ENCODE measurements around the gene IL12RB1.
"Not testable (repeated sequence)": the region's sequence is repeated elsewhere in the genome, so short reads cannot be mapped to it uniquely, and the experiment has no call there.

Gene IL12RB1

DNA sequence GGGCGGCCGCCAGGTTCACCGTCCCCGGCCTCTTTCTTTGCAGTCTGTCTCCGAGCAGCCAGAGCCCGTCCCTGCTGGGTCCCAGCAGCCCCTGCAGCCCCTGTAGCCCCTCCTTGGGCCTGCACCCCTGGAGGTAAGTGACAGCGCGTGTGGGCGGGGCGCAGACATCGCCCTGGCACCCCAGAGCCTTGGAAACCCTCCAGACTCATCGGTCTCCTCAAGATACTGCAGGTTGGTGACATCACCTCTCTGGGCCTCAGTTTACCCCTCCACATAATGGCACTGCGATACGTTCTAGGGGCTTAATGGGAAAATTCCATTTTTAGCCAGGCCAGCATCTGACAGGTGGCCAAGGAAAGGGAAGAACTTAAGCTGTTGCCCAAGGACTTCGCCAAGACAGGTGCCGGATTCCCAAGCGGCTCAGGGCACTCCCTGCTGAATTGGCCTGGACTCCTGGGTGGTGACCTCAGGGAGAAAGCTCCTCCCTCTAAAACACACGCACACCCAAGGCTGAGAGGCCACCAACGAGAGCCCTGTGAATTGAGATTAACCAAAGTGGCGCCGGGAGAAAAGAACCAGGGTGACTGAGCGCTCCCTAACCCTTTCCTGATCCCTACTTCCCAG is 24.0 kb upstream of the IL12RB1 start:
- no peak for DNase-seq (ENCODE audit: low spot score)

DNA sequence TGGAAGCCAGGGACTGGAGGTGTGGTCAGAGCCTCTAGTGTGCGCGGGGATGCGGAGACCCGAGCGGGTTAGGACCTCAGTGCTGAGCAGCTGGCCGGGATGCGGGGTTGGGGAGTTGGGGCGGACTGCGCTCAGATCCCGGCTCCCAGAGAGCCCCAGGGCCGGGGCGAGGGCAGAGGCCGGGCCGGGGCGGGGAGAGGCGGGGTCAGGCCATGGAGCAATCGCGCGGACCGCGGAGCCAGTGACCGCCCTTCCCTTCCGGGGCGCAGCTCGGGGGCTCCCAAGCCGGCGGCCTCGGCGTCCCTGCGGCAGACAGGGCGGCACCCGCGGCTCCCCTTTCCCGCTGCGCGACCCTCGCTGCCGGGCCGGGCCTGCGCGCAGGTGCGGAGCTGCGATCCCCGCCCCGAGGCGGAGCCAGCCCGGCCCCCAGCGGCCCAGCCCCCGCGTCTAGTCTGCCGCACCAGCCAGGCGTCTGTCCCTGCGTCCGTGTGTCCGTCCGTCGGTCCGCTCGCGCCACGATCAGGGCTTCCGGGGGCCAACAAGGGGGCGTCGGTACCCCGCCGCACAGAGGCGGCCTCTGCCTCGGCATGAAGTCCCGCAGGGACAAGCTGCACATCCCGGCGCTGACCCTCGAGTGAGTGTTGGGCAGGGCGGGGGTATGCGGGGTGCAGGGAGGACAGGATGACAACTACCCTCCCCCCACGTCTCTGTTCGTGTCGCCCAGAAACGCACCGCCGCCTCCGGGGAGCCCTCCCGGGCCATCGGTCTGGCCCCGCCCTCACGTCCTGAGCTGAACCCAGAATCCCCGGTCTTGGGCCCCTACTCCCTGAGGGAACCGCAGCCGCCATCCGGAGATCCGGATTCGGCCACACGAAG is 23.2 kb upstream of the IL12RB1 start:
- DNase-seq (ENCODE audit: low spot score) = peak; percentile 75

DNA sequence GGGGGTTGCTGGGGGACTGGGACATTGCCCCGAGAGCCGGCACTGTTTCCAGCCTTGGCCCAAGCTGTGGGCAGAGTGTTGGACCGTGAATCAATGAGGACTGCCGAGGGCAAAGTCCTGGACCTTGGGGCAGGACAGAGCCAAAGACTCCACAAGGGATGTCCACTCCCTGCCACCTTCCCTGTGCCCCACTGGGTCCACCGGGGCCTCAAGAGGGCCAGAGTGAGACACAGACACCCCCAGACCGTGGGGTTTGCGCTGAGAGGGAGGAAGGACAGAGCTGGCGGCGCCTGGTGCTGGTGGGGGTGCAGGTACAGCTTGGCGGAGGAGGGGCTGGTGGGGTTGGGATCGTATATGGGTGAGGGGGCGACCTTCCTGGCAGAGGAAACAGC is 22.6 kb upstream of the IL12RB1 start:
- DNase-seq (ENCODE audit: low spot score) = no peak

DNA sequence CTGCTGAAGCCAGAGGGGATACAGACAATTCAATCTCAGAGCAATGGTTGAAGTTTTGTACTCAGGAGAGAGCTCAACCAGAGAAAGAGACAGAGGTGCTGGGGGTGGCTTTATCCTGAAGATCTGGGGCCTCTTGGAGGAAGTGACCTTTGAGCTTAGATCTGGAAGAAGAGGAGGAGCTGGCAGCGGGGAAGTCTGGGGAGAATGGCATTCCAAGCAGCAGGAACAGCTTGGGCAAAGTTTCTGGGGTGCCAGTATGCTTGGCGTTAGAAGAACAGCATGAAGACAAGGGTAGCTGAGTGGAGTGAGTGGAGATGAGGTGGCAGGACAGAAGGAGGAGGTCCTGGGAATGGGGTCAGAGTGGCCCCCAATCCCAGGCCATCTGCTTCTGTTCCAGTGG is 22.2 kb upstream of the IL12RB1 start:
- no peak for DNase-seq (ENCODE audit: low spot score)

DNA sequence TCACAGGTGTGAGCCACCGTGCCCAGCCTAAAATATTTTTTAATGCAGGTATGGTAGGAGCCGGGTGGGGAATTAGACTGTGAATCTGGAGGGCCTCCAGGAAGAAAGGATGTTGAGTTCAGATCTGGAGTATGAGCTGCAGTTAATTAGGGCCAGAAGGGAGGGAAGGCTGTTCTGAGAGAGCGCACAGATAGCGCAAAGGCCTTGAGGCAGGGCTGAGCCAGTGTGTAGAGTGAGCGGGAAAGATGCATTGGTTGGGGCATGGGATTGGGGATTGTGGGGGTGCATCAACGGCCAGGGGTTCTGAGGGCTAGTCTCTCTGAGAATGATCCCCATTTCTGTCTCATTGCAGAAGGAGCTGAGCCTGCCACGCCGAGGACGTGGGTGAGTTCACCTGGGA is 20.5 kb upstream of the IL12RB1 start:
- DNase-seq (ENCODE audit: low spot score) = no peak

DNA sequence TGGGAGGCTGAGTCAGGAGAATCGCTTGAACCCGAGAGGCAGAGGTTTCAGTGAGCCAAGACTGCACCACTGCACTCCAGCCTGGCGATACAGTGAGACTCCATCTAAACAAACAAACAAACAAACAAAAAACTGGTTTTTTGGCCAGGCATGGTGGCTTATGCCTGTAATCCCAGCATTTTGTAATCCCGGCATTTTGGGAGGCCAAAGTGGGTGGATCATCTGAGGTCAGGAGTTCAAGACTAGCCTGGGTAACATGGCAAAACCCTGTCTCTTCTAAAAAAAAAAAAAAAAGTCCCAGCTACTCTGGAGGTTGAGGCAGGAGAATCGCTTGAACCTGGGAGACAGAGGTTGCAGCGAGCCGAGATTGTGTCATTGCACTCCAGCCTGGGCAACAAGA is 18.5 kb upstream of the IL12RB1 start:
- DNase-seq (ENCODE audit: low spot score) = not testable (repeated sequence)

DNA sequence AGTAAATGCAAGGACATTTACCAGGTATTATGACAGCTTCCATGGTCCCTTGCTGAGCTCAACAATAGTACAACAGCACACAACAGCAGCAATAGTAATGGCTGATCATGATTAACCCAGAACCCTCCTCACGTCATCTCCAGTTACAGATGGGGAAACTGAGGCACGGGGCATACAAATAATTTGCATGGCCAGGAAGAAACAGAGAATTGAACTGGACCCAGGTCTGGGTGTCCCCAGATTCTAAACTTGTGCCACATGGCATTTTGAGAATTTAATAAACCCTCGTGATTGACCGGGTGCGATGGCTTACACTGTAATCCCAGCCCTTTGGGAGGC is 18.0 kb upstream of the IL12RB1 start:
- no peak for DNase-seq (ENCODE audit: low spot score)

DNA sequence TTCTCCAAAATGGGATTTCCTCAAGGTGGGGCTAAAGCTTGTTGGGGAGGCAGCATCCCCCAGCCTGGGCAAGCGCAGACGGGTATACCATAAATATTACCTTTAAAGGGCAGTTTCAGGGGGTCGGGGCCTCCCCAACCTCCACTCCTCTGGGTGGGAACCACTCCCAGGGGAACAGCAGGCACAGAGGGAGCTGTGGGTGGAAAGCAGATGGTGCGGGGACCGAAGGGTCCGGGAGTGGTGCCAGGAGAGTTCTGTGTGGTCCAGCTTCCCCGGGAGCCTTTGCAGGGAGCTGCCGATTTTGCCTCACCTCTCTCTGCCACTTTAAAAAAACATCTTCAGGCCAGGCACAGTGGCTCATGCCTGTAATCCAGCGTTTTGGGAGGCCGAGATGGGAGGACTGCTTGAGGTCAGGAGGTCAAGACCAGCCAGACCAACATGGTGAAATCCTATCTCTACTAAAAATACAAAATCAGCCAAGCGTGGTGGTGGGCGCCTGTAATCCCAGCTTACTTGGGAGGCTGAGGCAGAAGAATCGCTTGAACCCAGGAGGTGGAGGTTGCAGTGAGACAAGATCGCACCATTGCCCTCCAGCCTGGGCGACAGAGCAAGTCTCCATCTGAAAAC is 16.3 kb upstream of the IL12RB1 start:
- DNase-seq (ENCODE audit: low spot score) = no peak

DNA sequence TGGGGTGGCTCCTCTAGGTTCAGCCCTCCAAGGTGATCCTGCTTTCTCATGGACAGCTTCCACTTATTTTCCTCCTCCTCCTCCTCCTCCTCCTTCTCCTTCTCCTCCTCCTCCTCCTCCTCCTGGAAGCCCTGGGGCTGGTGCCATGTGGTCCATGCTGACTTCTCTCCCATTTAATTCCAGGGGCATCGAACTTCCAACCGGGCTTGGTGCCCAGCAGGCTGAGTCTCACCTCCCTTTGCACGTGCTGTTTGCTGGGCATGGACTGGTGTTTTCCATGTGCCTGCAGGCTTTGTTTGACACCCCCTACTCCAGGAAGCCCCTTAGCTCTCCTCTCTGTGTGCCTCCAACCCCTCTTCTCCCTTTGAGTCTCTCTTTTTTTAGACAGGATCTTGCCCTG is 14.5 kb upstream of the IL12RB1 start:
- DNase-seq (ENCODE audit: low spot score) = no peak

DNA sequence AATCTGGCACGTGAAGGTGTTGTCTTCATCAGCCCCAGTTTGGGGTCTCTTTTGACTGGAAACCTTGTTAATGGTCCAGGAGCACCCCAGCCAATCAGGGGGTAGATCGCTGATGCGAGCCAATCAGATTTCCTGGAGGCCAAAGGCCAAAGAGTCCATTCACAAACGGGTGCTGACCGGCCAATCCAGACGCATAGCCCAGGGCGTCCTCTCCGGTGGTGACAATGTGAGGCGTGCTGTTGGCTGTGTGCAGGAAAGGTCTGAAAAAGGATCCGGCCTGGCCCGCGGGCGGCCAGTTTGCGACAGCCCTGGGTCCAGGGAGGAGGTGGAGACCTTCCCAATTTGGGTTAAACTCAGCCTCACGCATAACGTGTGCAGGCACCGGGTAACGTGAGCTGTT is 14.0 kb upstream of the IL12RB1 start:
- no peak for DNase-seq (ENCODE audit: low spot score)

DNA sequence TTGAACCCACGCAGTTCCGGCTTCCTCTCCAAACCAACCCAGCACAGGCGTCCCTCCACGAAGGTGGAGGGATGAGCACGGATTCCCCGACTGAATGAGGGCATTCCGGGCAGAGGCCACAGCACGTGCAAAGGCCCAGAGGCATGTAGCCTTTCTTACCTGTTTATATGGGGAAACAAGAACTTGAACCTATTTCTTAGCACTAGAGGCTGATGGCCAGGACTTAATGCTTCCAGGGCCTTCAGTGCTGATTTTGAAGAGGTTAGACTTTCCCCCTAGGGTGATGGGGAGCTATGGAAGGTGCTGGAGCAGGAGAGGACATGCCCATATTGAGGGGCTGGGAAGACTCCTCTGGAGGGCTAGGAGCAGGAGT is 12.9 kb upstream of the IL12RB1 start:
- DNase-seq (ENCODE audit: low spot score) = no peak

DNA sequence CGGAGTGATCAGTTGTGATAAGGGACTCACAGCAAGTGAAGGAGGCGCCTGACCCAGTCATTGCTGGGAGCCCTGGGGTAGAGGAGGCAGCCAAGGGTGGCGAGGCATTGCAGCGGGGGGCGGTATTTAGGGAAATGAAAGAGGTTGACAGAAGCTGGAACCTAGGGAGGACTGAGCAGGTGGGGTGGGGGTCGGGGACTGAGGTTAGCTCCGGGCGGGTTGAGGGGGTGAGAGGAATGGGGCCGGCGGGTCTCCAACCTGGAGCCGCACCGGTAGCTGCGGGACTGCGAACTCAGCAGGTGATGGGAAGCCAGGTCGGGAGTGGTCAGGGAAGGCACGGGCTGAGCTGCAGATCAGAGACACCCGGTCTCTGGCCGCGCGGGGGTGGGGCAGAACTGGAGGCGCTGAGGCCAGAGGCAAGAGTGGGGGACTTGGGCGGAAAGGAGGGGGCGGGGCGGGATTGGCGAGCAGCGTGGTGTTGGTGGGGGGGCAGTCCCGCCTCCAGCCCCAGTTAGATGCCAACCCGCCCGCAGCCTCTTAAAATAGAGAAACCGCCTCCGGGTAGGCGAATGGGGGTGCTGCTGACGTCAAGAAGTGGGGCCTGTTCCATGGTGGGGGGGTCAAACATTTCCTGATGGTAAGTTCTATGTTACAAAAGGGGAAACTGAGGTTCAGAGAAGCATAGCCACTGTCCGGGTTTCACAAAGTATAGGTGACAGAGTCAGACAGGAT is 12.3 kb upstream of the IL12RB1 start:
- DNase-seq (ENCODE audit: low spot score) = no peak

DNA sequence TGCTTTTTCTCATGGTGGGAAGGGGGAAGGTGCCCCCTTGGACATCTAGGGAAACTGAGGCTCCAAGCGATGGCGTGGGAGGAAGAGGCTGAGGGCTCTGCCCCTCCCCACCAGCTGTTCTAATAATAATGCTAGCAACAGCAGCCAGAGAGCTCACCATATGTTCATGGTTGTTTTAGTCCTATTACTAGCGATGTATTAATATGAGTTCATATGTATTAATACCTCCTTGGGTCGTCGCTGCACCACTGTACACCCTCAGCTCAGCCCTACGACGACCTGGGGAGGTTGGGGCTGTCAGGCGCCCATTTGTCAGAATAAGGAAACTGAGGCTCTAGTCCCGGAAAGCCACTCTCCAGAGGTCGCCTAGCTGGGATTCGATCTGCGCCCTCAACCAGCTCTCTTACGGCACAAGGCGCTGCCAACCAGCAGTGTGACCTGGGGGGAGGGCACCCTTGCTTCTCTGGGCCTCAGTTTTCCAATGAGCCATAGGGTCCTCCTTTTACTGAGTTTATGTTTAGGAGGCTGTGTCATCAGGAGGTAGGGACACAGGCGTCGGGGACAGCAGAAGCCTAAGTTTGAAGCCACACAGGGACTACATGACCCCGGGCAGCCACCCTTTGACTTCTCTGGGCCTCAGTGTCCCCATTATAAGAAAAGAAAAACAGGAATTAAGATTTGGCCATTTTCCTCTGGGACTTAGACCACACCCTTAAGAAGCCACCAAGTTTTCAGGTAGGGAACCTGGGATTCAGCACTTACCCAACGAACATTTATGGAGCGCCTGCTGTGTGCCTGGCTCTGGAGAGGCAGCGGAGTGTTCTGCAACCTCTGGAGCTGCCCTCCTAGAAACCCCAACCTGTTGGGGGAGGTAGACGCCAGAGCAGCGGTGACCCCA is 11.5 kb upstream of the IL12RB1 start:
- DNase-seq (ENCODE audit: low spot score) = no peak

DNA sequence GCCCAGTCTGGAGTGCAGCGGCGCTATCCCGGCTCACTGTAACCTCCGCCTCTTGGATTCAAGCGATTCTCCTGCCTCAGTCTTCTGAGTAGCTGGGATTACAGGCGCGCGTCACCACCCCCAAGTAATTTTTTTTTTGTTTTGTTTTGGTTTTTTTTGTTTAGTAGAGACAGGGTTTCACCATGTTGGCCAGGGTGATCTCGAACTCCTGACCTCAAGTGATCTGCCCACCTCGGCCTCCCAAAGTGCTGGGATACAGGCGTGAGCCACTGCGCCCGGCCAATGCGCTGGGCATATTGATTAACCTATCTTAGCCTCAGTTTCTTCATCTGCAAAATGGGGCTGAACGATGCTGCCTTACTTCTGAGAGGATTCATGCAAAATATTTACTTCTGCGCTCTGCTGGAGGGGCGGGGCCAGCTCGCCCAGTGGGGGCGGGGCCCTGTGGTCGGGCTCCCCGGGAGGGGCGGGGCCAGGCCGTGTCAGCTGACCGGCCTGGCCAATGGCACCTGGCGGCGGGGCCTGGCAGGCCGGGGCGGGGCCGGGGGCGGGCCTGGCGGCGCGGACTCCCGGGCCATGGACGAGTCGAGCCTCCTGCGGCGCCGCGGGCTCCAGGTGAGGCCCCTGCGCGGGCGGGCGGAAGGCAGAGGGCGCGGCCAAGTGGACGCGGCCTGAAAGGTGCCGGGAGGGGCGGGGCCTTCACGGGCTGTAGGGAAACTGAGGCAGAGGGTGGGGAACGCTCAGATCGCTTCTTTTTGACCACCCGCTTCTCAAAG is 10.7 kb upstream of the IL12RB1 start, which contains the start of gene MAST3:
TSS of gene MAST3 (plus strand) at position 562 of the 776 bp plus-strand sequence. CDS start at position 577, 15 bp downstream.
- DNase-seq (ENCODE audit: low spot score) = peak; percentile 99

DNA sequence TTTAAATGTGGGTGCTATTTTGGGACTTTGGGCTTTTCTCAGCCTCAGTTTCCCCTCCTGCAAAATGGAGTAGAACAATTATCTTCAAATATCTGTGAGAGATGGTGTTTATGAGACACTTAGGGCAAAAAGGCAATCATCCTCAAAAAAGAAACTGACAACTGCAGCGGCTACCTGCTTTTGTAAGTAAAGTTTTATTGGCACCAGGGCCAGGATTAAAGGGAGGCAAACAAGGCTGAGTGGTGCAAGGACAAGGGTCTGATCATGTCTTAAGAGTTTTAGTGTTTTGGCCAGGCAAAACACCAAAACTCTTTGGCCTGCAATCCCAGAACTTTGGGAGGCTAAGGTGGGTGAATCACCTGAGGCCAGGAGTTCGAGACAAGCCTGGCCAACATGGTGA is 9.5 kb upstream of the IL12RB1 start:
- no peak for DNase-seq (ENCODE audit: low spot score)

DNA sequence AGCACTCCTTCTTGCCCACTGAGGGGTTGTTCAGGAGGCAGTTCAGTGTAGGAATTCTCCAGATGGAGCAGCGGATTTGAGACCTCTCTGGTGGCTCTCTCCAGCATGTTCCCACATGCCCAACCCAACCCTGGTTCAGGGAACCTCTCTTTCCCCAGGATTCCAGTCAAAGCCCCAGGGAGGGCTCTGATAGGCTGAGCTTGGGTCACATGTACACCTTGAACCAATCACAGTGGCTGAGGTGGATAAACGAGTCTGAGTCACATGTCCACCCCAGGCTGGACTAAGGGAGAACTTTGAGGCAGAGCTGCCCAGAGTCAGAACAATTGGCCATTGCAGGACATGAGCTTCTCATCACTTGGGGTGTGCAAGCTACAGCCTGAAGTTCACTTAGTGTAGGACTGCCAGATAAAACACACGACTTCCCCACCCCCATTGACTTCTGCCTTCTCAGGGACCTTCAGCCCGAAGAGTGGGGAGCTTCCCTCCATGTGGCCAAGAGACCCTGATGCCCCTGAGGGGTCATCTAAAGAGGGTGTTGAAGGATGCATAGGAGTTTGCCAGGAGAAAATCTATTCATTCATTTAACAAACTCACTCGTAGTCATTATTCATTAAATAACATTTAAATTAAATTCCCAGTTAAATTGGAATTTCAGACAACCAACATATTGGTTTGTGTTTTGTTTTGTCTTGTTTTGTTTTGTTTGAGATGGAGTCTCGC is 6.9 kb upstream of the IL12RB1 start:
- DNase-seq (ENCODE audit: low spot score) = peak; percentile 45

DNA sequence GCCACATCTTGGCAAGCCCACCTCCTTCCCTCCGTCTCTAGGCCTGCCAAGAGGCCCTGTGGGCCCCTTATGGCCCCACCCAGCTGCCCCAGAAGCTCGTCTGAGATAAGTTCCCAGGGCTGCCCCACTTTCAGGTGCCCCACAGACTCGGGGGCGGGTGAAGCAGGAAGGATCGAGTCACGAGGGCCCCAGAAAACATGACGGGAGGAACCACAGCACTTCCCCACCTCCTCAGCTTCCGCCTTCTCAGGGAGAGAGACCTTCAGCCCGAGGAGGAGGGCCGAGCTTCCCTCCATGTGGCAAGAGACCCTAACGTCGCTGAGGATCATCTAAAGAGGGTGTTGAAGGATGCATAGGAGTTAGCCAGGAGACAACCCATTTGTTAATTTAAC is 4.5 kb upstream of the IL12RB1 start:
- DNase-seq (ENCODE audit: low spot score) = no peak

DNA sequence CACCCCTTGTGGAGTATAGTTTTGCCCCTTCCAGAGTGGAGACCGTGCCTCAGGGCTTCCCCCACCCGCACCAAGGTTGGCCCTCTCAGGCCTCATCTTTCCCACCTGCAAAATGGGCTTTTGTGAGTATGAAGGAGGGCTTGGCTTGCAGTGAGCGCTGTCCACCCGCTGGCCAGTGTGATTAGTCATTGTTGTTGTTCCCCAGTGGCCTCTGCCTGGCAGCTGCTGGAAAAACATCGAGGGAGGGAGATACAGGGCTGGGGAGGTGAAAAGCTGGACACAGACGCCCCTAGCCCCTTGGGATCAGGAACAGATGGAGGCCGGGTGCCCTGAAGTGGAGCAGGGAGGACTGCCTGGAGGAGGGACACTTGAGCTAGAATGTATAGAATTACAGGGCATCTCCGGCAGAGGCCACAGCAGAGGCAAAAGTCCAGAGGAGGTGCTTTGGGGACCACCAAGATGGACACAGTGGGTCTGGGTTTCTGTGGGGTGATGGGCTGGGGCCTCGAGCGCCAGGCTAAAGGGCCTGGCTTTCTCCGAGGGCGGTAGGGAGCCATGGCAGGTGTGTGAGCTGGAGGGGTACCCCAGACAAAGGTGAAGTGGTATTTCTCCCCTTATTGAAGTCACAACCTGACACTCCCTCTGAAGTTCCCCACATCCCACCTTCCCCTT is 3.9 kb upstream of the IL12RB1 start:
- DNase-seq (ENCODE audit: low spot score) = peak; percentile 42

DNA sequence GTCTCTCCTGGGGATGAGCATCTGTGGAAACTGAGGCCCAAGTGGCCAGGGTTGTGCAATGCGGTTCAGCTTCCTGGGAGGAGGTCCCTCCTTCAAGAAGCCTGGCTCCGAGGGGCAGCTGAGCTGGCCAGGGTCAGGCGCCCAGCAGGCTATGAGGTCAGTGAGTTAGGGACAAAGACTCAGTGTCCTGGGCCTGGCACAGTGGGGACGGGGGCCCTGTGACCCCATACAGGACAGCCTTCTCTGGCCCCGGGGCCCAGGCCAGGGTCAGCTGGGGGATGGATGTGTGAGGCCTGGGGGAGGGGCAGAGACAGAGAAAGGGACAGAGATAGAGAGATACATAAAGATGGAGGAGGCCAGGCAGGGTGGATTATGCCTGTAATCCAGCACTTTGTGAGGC is 3.0 kb upstream of the IL12RB1 start:
- DNase-seq (ENCODE audit: low spot score) = no peak

All from AG20443 (cell line).